GM18909 (cell line): ENCODE data around the gene PIEZO2.
A peak's percentile ranks its signal among the peaks of the same experiment; 100 is the strongest.
"Not testable (repeated sequence)": the region's sequence is repeated elsewhere in the genome, so short reads cannot be mapped to it uniquely, and the experiment has no call there.

ENCODE experiments used
- ATAC-seq: cut with Tn5 transposase; IDR thresholded peaks from one replicate; pipeline ENCODE4 v1.9.1; 2021; ENCODE audit warnings: mild to moderate bottlenecking; ENCODE audit not compliant: unreplicated experiment, poor library complexity

PIEZO2 gene

GRCh38 chr18:10670856-10671255 is 478.5 kb downstream of the PIEZO2 start:
- no peak for ATAC-seq

GRCh38 chr18:10669441-10670100 is 479.8 kb downstream of the PIEZO2 start:
- ATAC-seq, result no peak

GRCh38 chr18:10663750-10664149 is 485.6 kb downstream of the PIEZO2 start:
- ATAC-seq, result no peak

GRCh38 chr18:10661317-10661716 is 488.1 kb downstream of the PIEZO2 start:
- ATAC-seq, result no peak

- no peak for ATAC-seq
Measured at GRCh38 chr18:10660179-10660884, 489.0 kb downstream of the PIEZO2 start.

- ATAC-seq, result no peak
Measured at GRCh38 chr18:10659594-10659993, 489.8 kb downstream of the PIEZO2 start.

- no peak for ATAC-seq
Measured at GRCh38 chr18:10659000-10659399, 490.4 kb downstream of the PIEZO2 start.

- ATAC-seq, result not testable (repeated sequence)
Measured at GRCh38 chr18:10644003-10644402, 505.4 kb downstream of the PIEZO2 start.

GRCh38 chr18:10642915-10643524 is 506.3 kb downstream of the PIEZO2 start:
- ATAC-seq, result peak; percentile 64

- not testable (repeated sequence) for ATAC-seq
Measured at GRCh38 chr18:10638539-10638885, 510.9 kb downstream of the PIEZO2 start.

GRCh38 chr18:10637858-10638538 is 511.4 kb downstream of the PIEZO2 start:
- ATAC-seq, result not testable (repeated sequence)

GRCh38 chr18:10629076-10629475 is 520.3 kb downstream of the PIEZO2 start:
- ATAC-seq, result peak; percentile 98

- not testable (repeated sequence) for ATAC-seq
Measured at GRCh38 chr18:10626606-10627213, 522.7 kb downstream of the PIEZO2 start.

GRCh38 chr18:10623606-10624005 is 525.8 kb downstream of the PIEZO2 start:
- ATAC-seq, result not testable (repeated sequence)

GRCh38 chr18:10622982-10623381 is 526.4 kb downstream of the PIEZO2 start:
- ATAC-seq, result not testable (repeated sequence)

GRCh38 chr18:10620670-10621329 is 528.6 kb downstream of the PIEZO2 start:
- not testable (repeated sequence) for ATAC-seq
